GM21526 (cell line): ENCODE data around the gene OCA2.
"Not testable (repeated sequence)": the region's sequence is repeated elsewhere in the genome, so short reads cannot be mapped to it uniquely, and the experiment has no call there.

Experiments used
- ATAC-seq: cut with Tn5 transposase; IDR thresholded peaks from one replicate; pipeline ENCODE4 v1.9.1; 2021; ENCODE audit warnings: moderate library complexity; ENCODE audit not compliant: unreplicated experiment, low FRiP score

Gene OCA2

DNA sequence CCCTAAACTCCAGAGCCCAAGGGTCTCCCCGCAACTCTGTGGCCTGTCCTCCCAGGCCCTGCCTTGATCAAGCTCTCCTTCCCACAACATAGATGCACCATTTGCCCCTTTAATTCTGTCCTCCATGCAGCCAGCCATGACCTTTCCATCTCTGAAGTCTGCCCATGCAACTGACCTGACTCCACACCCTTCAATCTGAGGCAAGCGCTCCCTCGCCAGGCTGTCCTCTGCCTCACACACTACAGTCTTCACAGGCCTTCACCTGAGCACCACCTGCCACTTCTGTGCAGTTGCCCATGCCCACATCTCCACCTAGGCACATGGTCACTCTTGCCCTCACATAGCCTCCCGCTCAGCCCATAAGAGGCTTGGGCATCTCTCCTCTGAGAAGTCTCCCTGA lies 244.0 kb downstream of the OCA2 start:
- ATAC-seq: no peak

DNA sequence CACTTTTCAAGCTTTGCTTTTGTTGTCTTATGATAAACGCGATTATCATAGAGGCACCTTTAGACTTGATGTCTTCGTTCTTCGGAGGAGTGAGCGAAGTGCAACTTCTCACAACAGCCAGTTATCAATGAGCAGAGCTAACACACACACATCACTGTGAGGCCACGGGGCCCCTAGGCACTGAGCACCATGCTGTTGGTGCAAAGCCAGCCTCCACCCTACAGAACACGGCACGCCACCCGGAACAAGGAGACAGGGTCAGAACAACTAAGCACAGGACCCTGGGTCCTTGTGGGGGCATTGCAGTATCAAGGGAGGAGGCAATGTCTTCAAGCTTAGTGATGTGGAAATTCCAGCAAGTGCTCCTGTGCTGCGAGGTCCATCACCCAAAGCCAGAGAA lies 244.5 kb downstream of the OCA2 start:
- no peak for ATAC-seq

DNA sequence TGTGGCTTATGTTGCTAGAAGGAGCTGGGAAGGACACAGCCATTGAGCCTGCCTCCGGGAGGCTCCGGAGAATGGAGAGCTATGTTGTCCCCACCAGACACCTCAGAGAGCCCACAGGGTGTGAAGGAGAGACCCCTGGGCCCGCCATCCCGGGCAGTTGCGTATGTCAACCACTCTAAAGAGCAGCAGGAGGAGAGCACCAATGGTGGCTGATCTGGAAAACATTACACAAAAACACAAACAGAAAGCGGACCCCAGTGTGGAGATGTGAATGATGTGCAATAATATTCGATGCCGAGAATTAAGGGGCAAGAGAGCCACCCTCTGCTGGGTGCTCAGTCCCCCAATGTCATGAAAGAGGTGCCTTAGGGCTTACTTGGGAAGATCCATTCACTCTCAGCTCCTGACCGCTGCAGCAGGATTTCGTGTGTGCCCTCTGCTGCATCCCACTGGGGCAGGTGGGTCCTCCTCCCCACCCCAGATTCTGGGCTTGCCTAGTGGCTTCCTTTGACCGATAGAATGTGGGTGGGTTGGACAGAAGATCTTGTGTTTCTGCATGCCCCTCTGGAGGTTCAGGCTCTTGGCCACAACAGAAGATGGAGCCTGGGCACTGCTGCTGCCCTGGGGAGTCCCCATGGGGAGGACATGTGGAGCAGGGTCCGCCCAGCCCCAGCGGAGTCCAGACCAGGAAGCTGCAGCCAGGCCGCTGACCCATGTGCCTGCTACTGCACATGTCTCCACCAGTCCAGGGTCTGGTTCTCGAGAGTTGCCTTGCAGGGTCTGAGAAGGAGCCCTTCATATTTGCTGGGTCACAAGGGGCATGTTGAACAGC lies 245.3 kb downstream of the OCA2 start:
- no peak for ATAC-seq

DNA sequence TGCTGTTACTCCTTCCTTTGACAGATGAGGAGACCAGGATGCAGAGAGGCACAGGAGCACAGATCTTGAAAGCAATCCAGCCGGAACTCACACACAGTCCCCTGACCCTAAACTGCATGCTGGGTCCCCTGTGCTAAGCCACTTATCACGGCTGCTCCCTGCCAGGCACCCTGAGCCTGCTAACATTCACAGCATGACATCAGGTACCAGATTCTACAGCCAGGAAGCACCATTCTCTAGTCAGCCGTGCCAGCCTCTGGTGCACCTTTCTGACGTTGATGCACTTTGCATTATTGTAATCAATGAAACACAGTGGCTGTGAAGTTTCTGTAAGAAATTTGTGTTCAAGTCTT lies 247.3 kb downstream of the OCA2 start:
- no peak for ATAC-seq

DNA sequence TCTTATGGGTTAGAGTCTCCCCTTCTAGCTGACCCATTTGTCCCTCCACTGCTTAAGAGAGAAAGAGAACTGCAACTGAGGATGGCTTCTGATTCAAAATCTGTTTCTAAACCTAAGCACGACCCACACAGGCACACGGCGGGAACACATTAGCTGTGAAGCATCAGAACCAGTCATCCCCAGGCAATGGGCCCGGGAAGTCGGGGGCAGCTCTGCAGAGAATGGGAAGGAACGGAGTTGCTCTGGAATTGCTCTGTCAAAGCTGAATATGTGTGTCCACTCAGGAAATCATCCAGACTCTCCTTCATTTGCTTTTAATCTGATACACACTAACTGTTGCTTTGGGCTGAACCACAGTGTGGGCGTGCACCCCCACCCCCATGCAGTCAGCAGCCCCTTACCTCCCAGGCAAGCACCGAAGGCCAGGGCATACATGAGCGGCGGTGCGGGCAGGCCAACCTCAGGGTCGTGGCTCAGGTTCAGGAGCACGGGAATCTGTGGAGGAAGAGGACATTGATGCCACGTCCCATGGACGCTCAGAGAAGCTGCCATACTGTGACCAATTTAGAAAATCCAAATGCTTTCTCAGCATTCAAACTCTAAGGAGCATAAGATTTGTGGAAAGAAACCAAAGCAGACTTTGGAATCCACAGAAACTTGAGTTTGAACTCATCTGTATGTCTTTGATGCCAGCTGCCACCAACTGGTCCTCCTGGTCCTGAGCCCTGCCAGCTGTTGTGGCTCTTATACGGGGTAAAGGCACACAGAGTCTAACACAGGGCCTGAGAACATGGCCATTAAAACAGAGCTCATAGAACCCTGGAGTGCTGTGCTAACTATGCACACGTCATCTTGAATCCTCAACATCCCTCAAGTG lies 247.9 kb downstream of the OCA2 start:
- no peak for ATAC-seq

DNA sequence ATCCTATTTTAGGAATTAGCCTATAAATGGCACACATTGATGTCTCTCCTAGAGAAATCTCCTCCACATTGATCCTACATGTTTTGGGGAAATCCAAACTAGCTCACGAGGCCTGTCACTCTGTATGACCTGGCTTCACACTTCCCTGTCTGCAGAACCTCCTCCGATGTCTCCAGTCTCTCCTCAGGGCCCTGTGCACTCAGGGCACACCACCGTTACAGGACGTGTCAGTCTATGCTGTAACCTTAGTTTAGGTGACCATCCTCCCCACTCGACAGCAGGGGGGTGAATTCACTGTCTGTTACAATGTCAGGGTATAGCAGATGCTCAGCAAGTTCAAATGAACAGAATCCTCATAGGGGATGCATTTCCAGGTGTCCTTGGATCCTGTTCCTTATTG lies 249.1 kb downstream of the OCA2 start:
- ATAC-seq: no peak

DNA sequence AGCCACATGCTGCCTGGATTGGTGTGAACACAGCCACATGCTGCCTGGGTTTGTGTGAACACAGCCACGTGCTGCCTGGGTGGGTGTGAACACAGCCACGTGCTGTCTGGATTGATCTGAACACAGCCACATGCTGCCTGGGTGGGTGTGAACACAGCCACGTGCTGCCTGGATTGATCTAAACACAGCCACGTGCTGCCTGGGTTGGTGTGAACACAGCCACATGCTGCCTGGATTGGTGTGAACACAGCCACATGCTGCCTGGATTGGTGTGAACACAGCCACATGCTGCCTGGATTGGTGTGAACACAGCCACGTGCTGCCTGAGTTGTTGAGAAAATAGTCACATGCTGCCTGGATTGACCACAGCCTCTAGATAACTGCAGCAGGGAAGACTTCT lies 250.2 kb downstream of the OCA2 start:
- not testable (repeated sequence) for ATAC-seq

DNA sequence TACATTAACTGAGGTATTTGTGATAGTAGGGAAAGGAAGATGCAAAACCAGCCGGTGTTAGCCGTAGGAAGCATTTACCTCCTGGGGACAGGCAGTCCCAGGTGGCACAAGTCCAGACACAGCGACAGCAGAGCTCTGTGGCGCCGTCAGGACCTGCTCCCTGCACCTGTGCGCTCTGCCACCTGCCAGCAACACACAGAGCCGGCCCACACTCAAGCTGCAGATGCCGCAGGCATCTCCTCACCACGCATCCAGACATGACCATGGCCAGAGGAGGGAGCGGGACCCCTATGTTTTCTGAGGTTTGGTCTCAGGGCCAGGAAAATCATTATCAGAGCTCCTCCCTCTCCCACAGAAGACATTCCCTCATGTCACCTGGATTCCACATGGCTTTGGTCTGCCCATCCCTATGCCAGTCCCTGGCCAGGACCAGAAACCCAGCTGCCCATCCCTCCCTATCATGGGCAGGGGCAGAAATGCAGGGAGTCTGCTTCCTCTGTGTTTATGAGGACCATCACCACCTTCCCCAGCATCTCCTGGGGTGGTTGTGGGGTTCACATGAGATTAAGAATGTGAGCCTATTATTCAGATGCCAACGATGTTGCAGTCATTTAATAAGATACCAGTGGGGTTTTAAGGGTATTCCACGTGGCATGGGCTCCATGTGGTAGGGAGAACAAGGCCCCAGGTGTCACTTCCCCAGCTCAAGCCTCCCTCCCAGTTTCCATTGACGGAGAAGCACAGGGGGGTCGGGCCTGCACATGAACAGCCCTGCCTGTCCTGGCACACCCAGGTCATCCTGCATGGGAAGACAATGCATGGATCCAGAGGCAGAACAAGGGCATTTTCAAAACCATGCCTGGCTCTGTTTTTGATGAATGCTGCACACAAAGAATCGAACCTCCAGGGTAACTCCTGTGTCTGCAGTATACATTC lies 251.1 kb downstream of the OCA2 start:
- no peak for ATAC-seq

DNA sequence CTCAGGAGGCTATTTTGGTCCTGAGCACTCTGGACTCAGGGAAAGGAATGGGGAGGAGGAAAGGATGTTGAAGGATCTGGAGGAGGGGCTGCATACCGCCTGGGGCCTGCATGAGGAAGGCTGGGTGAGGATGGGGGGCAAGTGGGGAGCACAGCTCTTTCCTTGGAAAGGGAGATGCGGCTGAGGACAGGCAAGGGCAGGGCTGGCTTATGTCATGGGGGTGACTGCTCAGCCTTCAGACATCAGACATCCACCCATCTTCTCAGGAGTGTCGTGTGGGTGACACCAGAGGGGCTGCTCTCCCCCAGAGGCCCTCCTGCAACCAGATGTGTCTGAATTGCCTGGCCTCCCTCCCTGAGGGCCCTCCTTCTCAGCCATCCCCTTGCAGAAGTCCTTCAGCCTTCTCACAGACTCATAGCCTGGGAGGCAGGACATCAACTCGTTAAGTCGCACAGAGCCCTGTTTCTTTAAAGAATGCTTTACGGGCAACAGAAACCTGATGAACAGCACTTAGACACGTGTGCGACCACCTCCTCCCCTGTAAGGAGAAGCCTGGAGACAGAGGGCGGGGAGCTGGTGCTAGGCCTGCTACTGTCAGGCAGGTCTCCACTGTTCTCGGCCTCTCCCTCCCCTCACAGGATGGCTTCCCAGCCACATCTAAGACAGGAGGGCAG lies 252.3 kb downstream of the OCA2 start:
- ATAC-seq: no peak

DNA sequence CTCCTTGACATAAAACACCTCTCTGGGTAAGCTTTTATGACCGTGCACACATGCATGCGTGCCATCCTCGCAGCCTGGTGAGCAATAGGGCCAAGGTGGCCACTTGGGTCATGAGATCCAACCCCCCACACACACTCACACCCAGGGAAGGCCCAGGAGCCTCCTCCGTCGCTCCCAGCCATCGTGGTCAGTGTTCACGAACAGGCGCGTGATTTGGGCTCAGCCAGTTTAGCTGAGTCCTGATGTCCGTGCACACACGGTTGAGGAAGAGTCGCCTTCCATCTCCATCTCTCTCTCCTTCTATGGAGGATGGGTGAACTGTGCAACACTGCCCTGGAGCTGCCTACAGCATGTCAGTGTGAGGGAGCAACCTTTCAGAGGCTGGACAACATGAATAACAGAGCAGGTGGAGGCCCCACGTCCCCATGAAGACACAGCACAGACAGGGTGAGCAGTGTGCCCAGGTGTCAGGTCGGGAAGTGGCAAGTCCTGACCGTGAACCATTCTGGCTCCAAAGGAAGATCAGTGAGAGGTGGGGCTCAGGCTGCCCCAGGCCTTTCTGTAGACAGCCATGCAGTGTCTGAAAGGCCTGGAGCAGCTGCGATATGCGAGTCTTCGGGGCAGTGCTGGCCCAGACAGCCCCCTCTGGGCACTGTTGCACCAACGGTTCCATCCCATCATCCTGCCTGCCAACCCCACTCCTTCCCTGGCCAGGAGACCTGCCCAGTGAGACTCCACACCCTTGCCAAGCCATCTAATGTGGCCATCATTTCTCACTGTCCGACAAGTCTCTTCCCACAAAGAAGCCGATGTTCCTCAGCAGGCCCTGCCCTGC lies 253.4 kb downstream of the OCA2 start:
- ATAC-seq: no peak

DNA sequence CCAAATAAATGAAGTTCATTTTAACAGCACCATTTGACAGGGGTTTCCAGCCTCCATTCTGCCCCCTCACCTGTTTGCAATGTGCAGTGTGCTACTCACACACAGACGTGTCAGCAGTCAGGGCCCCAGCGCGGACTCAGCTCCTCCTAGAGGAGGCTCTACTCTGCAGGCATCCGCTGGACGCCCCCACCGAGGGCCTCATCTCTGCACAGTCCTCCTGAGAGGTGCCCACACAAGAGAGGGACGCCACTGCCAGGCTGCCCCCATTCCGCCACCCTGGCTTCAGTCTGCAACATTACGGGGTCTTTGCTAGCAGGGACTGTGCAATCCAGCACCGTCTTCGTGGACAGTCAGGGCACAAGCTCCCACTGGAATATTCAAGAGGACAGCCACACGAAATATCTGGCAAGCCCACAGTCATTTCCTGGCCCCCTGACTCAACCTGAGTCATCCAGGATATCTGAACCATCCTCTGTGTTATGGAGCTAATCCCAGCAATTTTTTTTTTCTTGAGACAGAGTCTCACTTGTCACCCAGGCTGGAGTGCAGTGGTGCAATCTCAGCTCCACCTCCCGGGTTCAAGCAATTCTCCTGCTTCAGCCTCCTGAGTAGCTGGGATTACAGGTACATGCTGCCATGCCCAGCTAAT lies 255.0 kb downstream of the OCA2 start:
- ATAC-seq: no peak

DNA sequence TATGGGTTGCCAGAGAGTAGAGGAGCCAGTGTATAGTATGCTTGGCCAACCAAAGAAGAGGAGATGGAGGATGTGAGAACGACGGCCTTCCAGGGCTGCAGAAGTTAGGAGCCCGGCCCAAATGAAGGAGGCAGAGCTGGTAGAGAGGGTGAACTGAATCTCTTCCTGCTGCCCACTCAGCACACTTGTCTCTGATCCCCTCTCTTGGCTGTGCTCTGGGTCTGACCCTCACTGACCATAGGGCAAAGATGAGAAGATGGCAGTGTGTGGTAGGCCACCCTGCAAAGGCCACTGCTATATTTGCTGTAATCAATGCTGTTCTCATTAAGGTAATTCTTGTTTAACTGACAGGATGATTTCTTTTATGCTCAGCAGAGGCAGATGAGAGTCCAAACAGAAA lies 256.0 kb downstream of the OCA2 start:
- no peak for ATAC-seq

DNA sequence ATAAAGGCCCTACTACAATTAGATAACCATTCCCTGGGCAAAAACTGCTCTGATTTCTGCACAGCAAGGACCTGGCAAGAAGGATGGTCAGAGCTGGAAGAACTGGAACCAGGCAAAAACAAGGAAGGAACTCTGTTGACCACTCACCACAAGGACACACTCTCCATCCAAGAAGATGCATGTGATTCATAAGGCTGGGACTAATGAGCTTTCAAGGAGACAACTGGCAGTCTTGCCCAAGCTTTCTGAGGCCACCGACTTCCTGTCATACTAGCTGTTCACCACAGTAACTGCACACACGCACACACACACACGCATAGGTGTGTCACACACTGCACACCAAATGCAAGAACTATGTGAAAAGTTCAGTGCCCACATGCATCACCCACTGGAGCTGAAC lies 256.6 kb downstream of the OCA2 start:
- ATAC-seq: no peak

DNA sequence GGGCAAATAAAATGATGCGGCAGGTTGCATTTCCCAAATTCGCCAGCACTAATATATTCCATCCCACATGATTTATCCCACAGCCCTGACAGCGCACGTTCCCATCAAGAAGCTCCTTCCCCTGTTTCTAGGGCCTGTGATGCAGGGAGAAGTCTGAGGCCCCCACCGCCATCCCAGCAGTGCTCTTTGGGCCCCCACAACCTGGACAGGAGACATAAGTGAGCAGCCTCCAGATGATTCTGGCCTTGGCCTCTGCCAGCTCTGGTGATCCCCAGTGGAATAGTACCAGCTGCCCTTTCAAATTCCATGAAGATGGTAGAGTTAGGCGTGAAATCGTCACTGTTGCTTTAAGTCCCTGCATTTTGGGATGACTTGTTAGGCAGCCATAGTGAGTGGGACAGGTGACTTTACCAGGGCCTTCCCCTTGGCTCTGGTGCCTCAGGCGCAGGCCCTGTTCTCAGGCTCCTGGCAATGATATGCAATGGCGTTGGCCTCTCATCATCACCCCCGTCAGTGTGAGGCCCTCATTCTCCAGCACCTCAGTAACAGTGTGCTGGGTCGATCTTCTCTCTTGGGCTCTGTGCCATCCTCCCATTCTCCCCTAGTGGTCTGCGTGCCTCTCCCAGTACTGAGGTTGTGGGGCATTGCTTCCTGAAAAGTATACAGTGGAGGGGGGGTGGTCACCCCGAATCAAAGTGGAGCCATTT lies 263.7 kb downstream of the OCA2 start:
- no peak for ATAC-seq

DNA sequence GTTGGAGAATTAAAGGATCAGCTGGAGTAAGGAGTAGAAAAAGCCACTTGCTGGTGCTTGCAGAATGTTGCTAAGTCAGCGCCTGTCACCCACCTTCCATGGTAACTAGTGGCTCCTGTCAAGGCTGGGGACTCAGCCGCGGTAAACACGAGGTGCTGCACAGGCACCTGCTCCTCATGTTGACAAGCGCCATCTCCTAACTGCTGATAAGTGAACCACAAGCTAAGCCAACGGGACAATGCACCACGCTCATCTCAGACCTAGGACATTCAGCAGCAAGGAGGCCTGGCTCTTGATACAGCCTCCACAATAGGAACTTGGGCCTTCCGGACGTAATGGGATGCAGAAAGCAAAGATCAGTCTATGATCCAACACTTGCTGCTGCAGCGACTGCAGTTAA lies 264.4 kb downstream of the OCA2 start:
- no peak for ATAC-seq

DNA sequence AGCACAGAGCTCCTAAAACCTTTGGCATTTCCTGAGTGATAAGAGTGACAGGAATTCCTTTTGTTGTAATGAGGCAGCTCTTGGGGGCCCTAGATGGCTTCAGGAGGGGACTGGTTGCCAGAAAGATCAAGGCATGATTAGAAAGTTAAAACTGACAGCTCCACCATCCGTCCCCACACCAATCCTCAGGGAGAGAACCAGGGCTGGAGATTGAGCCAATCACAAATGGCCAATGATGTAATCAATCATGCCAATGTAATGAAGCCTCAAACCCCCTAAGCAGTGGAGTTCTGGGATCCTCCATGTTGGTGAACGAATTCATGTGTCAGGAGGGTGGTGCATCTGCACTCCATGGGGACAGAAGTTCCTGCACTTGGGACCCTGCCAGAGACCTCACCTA lies 265.1 kb downstream of the OCA2 start:
- ATAC-seq: no peak

DNA sequence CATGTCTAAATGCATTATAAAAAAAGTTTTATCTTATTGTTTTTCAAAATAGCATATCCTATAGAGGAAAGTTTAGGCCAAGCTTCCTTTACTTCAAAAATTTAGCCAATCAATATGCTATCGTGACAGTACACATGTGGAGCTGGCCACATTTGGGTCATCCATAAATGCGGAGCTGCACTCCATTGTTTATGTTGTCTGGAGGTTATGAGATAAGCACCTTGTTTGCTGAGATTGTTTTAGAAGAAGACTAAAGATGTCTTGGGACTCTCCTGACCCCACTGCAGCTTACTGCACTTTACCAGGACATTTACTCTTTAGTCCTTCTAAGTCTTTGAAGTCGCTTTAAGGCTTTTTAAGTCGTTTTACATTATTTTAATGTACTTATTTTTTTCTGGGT lies 265.9 kb downstream of the OCA2 start:
- ATAC-seq: no peak

DNA sequence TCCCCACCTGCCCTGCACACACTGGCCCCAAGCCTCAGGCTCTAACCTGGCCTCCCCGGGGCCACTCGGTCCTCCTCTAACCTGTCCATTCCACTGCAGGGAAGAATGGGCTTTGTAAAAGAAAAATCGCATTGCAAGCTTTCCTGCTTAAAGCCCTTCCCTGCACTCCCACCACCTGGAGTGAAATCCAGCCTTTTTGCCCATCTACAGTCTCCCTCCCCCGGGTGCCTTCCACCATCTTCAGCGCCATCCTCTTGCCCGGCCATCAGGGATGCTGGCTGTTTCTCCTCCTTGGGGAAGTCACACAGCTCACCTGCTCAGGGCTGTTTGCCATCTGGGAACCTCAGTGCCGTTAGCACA lies 266.9 kb downstream of the OCA2 start:
- ATAC-seq: no peak
